A549 (cell line): ENCODE results near the gene PIM3. TPM values are rescaled to one million over a fixed set of nuclear protein-coding genes. Genes with fewer than 3 reads are reported as not detected.

Source experiments
- ATAC-seq, 2 experiments: fragments of 200-7000 bp in 1 of 2; fragments of >200 bp in 1 of 2; cut with Nextera tagmentation in 1 of 2; cut with Tn5 transposase in 1 of 2; 3 replicates each; pipeline versions ENCODE4 v1.8.0 to v1.9.1; 2018 to 2020; ENCODE audit warnings: mild to moderate bottlenecking in 1 of 2, moderate library complexity in 1 of 2
- CTCF ChIA-PET: fragments of 300-600 bp; sonication (Branson Sonifier 250); formaldehyde crosslinking; extraction: SDS; loops from one replicate; lab custom pipeline; 2021; ENCODE audit warnings: antibody characterized with exemption, inconsistent platforms; lab: Yijun Ruan, JAX
- POLR2A ChIA-PET: fragments of 350-600 bp; formaldehyde crosslinking; extraction: SDS; loops from one replicate; lab custom pipeline; 2021; ENCODE audit warnings: antibody characterized with exemption, inconsistent platforms; lab: Yijun Ruan, JAX
- DNase-seq, 2 experiments: peaks; one replicate each; pipeline versions ENCODE4 v3.0.0 to v3.0.0-alpha.2; 2011 to 2016; ENCODE audit warnings: low read depth in 1 of 2, low spot score in 1 of 2
- FAIRE-seq: peaks from 2 replicates; lab custom pipeline; 2011; peaks lifted over from hg19 to GRCh38; lab: Jason Lieb, UNC
- H3K27ac ChIP-seq, 2 experiments: fragments of >200 bp; sonication (Bioruptor Twin); formaldehyde crosslinking; 3 replicates each; pipeline ENCODE4 v1.5.1; 2016 to 2017
- H3K4me1 ChIP-seq: fragments of >200 bp; sonication (Bioruptor Twin); formaldehyde crosslinking; 3 replicates; pipeline ENCODE4 v1.6.1; 2016
- H3K4me2 ChIP-seq: fragments of >200 bp; sonication (Bioruptor Twin); formaldehyde crosslinking; 3 replicates; pipeline ENCODE4 v1.6.1; 2016
- H3K4me3 ChIP-seq: fragments of >200 bp; sonication (Bioruptor Twin); formaldehyde crosslinking; 3 replicates; pipeline ENCODE4 v1.5.1; 2016
- H3K9me3 ChIP-seq: fragments of >200 bp; sonication (Bioruptor Twin); formaldehyde crosslinking; 3 replicates; pipeline ENCODE4 v1.6.1; 2016
- BCL3 ChIP-seq: fragments of >200 bp; sonication (Bioruptor Twin); formaldehyde crosslinking; IDR thresholded peaks from 3 replicates; pipeline ENCODE4 v1.6.1; 2016
- CBX2 ChIP-seq: fragments of 200-600 bp; sonication (generic); IDR thresholded peaks from 2 replicates; pipeline ENCODE4 v1.6.1; 2016; ENCODE audit warnings: low read depth, mild to moderate bottlenecking, borderline replicate concordance
- CEBPB ChIP-seq, 2 experiments: fragments of >200 bp in 1 of 2; sonication (Bioruptor Twin) in 1 of 2; formaldehyde crosslinking in 1 of 2; IDR thresholded peaks; 2 replicates each; pipeline ENCODE4 v1.6.1; 2012 to 2016
- CHD4 ChIP-seq: fragments of 200-600 bp; sonication (generic); IDR thresholded peaks from 2 replicates; pipeline ENCODE4 v1.6.1; 2016; ENCODE audit warnings: antibody characterized with exemption, mild to moderate bottlenecking, borderline replicate concordance
- CTCF ChIP-seq: fragments of >200 bp; sonication (Bioruptor Twin); formaldehyde crosslinking; IDR thresholded peaks from 3 replicates; pipeline ENCODE4 v1.5.1; 2016
- EHF ChIP-seq: fragments of 250-450 bp; sonication (Bioruptor Pico); IDR thresholded peaks from 2 replicates; pipeline ENCODE4 v1.5.0; 2020; ENCODE audit warnings: mild to moderate bottlenecking
- EHMT2 ChIP-seq: fragments of 200-600 bp; sonication (generic); IDR thresholded peaks from 2 replicates; pipeline ENCODE4 v1.6.1; 2016; ENCODE audit warnings: antibody characterized with exemption, low read depth, mild to moderate bottlenecking, moderate library complexity
- FOSL2 ChIP-seq, 2 experiments: fragments of 450-650 bp in 1 of 2; fragments of >200 bp in 1 of 2; sonication (Bioruptor Twin) in 1 of 2; formaldehyde crosslinking; IDR thresholded peaks; 2 replicates each; pipeline versions ENCODE4 v1.5.0 to v1.6.1; 2016 to 2020; ENCODE audit warnings: mild to moderate bottlenecking in 1 of 2, moderate library complexity in 1 of 2
- HMGXB4 ChIP-seq: fragments of 250-450 bp; sonication (Bioruptor Pico); IDR thresholded peaks from 2 replicates; pipeline ENCODE4 v1.5.0; 2021; ENCODE audit warnings: mild to moderate bottlenecking, moderate library complexity, borderline replicate concordance
- NFE2L2 ChIP-seq: fragments of 150-350 bp; conservative IDR thresholded peaks from 2 replicates; pipeline ENCODE4 v1.6.1; 2014; ENCODE audit warnings: low read length
- NPAS2 ChIP-seq: fragments of 250-450 bp; sonication (Bioruptor Pico); IDR thresholded peaks from 2 replicates; pipeline ENCODE4 v1.8.0; 2022; ENCODE audit warnings: mild to moderate bottlenecking, moderate library complexity, borderline replicate concordance
- NR3C1 ChIP-seq: fragments of >200 bp; sonication (Bioruptor Twin); formaldehyde crosslinking; IDR thresholded peaks from 3 replicates; pipeline ENCODE4 v1.6.1; 2017
- PHF8 ChIP-seq: fragments of 200-600 bp; sonication (generic); IDR thresholded peaks from 2 replicates; pipeline ENCODE4 v1.6.1; 2016; ENCODE audit warnings: low read depth, mild to moderate bottlenecking, antibody characterized with exemption, moderate library complexity, borderline replicate concordance
- POLR2AphosphoS2 ChIP-seq: conservative IDR thresholded peaks from 2 replicates; pipeline ENCODE4 v1.6.1; 2012; ENCODE audit warnings: low read length, improper control_type of control experiment, inconsistent platforms
- RNF2 ChIP-seq: fragments of 200-600 bp; sonication (generic); IDR thresholded peaks from 2 replicates; pipeline ENCODE4 v1.6.1; 2016; ENCODE audit warnings: low read depth, mild to moderate bottlenecking, antibody characterized with exemption, moderate library complexity, borderline replicate concordance
- SREBF2 ChIP-seq: fragments of 450-650 bp; IDR thresholded peaks from 2 replicates; pipeline ENCODE4 v1.6.1; 2014; ENCODE audit warnings: mild to moderate bottlenecking, moderate library complexity
- TFCP2L1 ChIP-seq: fragments of 250-450 bp; sonication (Bioruptor Pico); IDR thresholded peaks from 2 replicates; pipeline ENCODE4 v1.5.0; 2021; ENCODE audit warnings: mild to moderate bottlenecking
- ZFP36 ChIP-seq: fragments of 450-650 bp; IDR thresholded peaks from 2 replicates; pipeline ENCODE4 v1.6.1; 2014; ENCODE audit warnings: borderline replicate concordance; ENCODE audit not compliant: partially characterized antibody
- ZSCAN20 ChIP-seq: fragments of 250-450 bp; sonication (Bioruptor Pico); IDR thresholded peaks from 2 replicates; pipeline ENCODE4 v1.8.0; 2022; ENCODE audit warnings: mild to moderate bottlenecking, moderate library complexity
- WGBS: methylation state at CpG from one replicate; pipeline ENCODE4 v1.1.6; 2017; ENCODE audit errors: missing lambda C conversion rate; 5-methylcytosine and 5-hydroxymethylcytosine counted together
- polyA plus RNA-seq, 4 experiments: library from polyadenylated mRNA; depleted of rRNA in 3 of 4; stranded (reverse); fragments of >200 nt; fragmentation: RNase III in 1 of 4; extraction: RNeasy Plus Mini Kit Qiagen cat#74134 plus additional on column Dnase treatment in 1 of 4; gene quantifications; 2 replicates in 3 of 4; 3 replicates in 1 of 4; pipeline ENCODE4 v1.2.3, GENCODE V29; 2011 to 2017

The PIM3 gene
- polyA plus RNA-seq, 2 of the 4 experiments (the other 2 are of a cell fraction): 4.4 to 11.3 TPM

GRCh38 chr22:49934160-49934890, 26.2 kb upstream of the PIM3 start:
- Histone ChIP-seq H3K4me2 (peak overlapping the region; percentile 96), H3K9me3 (no peaks in the 10 kb centered on the region), H3K4me1 (peaks cover 29% of the 10 kb centered on the region), H3K27ac (peak overlapping the region; percentile 93 to 96)
- DNase-seq: no peak
- ATAC-seq: peak in 1 of 2 experiments; percentile 8; a peak in 1 of 6 replicates
- CTCF ChIA-PET: interaction anchor here (1.4 to 2.3 kb wide), 3 partner anchors 9 to 96 kb away, joined by 3 to 19 read pairs (median 4); no protein-coding TSS in a partner anchor
- WGBS: 60% methylated on average over 6 of the region's 24 CpGs
- no peak for FAIRE-seq
- no peak for TF ChIP-seq FOSL2 (IDR thresholded peaks at IDR 0.05)
- TF ChIP-seq FOSL2 (CRISPR knock-in tag; IDR thresholded peaks at IDR 0.05): 0 out of 2 replicates have a peak, but pooled peaks have one; percentile 35
- no peak for TF ChIP-seq SREBF2
- TF ChIP-seq NFE2L2: no peak
- TF ChIP-seq, all 56 proteins: peak for 1
- POLR2A ChIA-PET: interaction anchor here (0.7 to 1.0 kb wide), 2 partner anchors 26 to 675 kb away, joined by 3 read pairs; partner anchors contain the start of gene PIM3
- peak overlapping the region; percentile 61 for H3K4me3 ChIP-seq

- ChIA-PET CTCF (interaction anchor here (1.7 kb wide), 1 partner anchor 95 kb away, joined by 5 read pairs; no protein-coding TSS in a partner anchor), POLR2A (interaction anchor here (1.8 kb wide), 1 partner anchor 10 kb away, joined by 5 read pairs; no protein-coding TSS in a partner anchor)
- FAIRE-seq (no peak), DNase-seq (peak in 1 of 2 experiments; percentile 55), ATAC-seq (peak; percentile 8 to 55; a peak in 5 of 6 replicates)
- peaks cover 26% of the 10 kb centered on the region for H3K4me1 ChIP-seq
- peak overlapping the region; percentile 61 for H3K4me3 ChIP-seq
- TF ChIP-seq NR3C1 (no peak), EHF (CRISPR knock-in tag) (no peak), CBX2 (no peak), ZSCAN20 (no peak), TFCP2L1 (CRISPR knock-in tag) (no peak), SREBF2 (no peak), PHF8 (no peak), CHD4 (no peak), BCL3 (no peak), HMGXB4 (CRISPR knock-in tag) (no peak), CTCF (no peak), NPAS2 (no peak), RNF2 (no peak), EHMT2 (no peak), POLR2AphosphoS2 (no peak), CEBPB (IDR thresholded peaks at IDR 0.05) (no peak), ZFP36 (no peak)
- WGBS: 10% methylated on average over 2 of the region's 56 CpGs
- H3K27ac ChIP-seq: peak overlapping the region; percentile 93 to 96
- no peaks in the 10 kb centered on the region for H3K9me3 ChIP-seq
- H3K4me2 ChIP-seq: peak overlapping the region; percentile 96
Observed at GRCh38 chr22:49934891-49935557, 25.5 kb upstream of the PIM3 start.
